SKM-1 (cell line): ENCODE data around the gene F8A2.
"Not testable (repeated sequence)": the region's sequence is repeated elsewhere in the genome, so short reads cannot be mapped to it uniquely, and the experiment has no call there.

ENCODE experiments used
- DNase-seq: peaks from one replicate; lab custom pipeline; 2025; ENCODE audit not compliant: unreplicated experiment; lab: John Stamatoyannopoulos, UW

F8A2 gene

GRCh38 chrX:155381843-155382528, at the start of gene F8A2:
TSS of gene F8A2 (plus strand) at chrX:155382095. CDS start at chrX:155382115, 20 bp downstream.
- not testable (repeated sequence) for DNase-seq

- DNase-seq = no peak
These were observed 48.3 kb upstream of the F8A2 start for GRCh38 chrX:155333544-155334100.

- no peak for DNase-seq
These were observed 47.2 kb upstream of the F8A2 start, which contains the start of gene CLIC2 for GRCh38 chrX:155334486-155335336. TSS of gene CLIC2 (minus strand) at chrX:155334614. CDS start at chrX:155334427, 187 bp downstream.

GRCh38 chrX:155335337-155335712, 46.6 kb upstream of the F8A2 start:
- not testable (repeated sequence) for DNase-seq

- DNase-seq = not testable (repeated sequence)
These were observed 36.2 kb upstream of the F8A2 start for GRCh38 chrX:155345689-155346088.

- not testable (repeated sequence) for DNase-seq
These were observed 32.4 kb upstream of the F8A2 start for GRCh38 chrX:155349448-155349847.

- not testable (repeated sequence) for DNase-seq
These were observed 18.2 kb upstream of the F8A2 start for GRCh38 chrX:155363712-155364111.

GRCh38 chrX:155373777-155374458, 8.0 kb upstream of the F8A2 start:
- not testable (repeated sequence) for DNase-seq

- DNase-seq = not testable (repeated sequence)
These were observed 2.1 kb upstream of the F8A2 start for GRCh38 chrX:155379802-155380201.

- DNase-seq = not testable (repeated sequence)
These were observed 653 bp downstream of the F8A2 start for GRCh38 chrX:155382529-155382967.

GRCh38 chrX:155389634-155390033, 7.7 kb downstream of the F8A2 start:
- DNase-seq = no peak

GRCh38 chrX:155394747-155395276, 12.9 kb downstream of the F8A2 start:
- not testable (repeated sequence) for DNase-seq

GRCh38 chrX:155406429-155406828, 24.5 kb downstream of the F8A2 start:
- DNase-seq = no peak

GRCh38 chrX:155417769-155418168, 35.9 kb downstream of the F8A2 start:
- no peak for DNase-seq
